ENCODE data around the gene LCOR. TPM values are rescaled to one million over a fixed set of nuclear protein-coding genes. Genes with fewer than 3 reads are reported as not detected.
A peak's percentile ranks its signal among the peaks of the same experiment; 100 is the strongest.

Gene LCOR
- total RNA-seq, 3 donors from 2014 or later (not counting 1 experiment from before 2014, with no cell fraction given), result 68.5 to 92.4 (median 87.7) TPM

GRCh38 chr10:96902117-96902516 lies 70.0 kb downstream of the LCOR start:
- H3K27ac Mint-ChIP-seq, result peak overlapping the region in 1 of 2 donors; percentile 56
- H3K4me1 Mint-ChIP-seq, result peaks cover 53% of the 10 kb centered on the region in 2 donors

GRCh38 chr10:96902731-96903358 lies 70.7 kb downstream of the LCOR start:
- TF ChIP-seq CTCF (IDR thresholded peaks at IDR 0.05), result no peak
- Mint-ChIP-seq H3K4me1 (peaks cover 45 to 46% of the 10 kb centered on the region in 2 donors), H3K4me3 (no peak overlapping the region), H3K36me3 (no peaks in the 10 kb centered on the region), H3K27me3 (ENCODE audit: low read depth in 2 of 2) (no peaks in the 10 kb centered on the region), H3K27ac (no peak overlapping the region), H3K9me3 (no peaks in the 10 kb centered on the region)
- no peak overlapping the region for H3K27ac ChIP-seq (ENCODE audit: low read length)
- ATAC-seq (peak; percentile 36 to 66 (median 43)), DNase-seq (no peak)
- intact Hi-C loops (cut with micrococcal nuclease), result no loop called here
- no peak overlapping the region for H3K4me3 ChIP-seq (ENCODE audit: low read length)
- WGBS (ENCODE audit: insufficient coverage), result 70% methylated on average over 4 of the region's 4 CpGs
- no peaks in the 10 kb centered on the region for H3K36me3 ChIP-seq (ENCODE audit: control insufficient read depth, insufficient read depth, low read length)
- no peaks in the 10 kb centered on the region for H3K4me1 ChIP-seq (ENCODE audit: control insufficient read depth, insufficient read depth, low read length)
- H3K27me3 ChIP-seq (ENCODE audit: control insufficient read depth, insufficient read depth, low read length), result no peaks in the 10 kb centered on the region
- no peaks in the 10 kb centered on the region for H3K9me3 ChIP-seq (ENCODE audit: control insufficient read depth, insufficient read depth, low read length)

More at GRCh38 chr10:96902117-96902516, 70.0 kb downstream of the LCOR start:
- intact Hi-C loops (cut with micrococcal nuclease), result no loop called here
- no peak overlapping the region for H3K4me3 Mint-ChIP-seq
- Histone ChIP-seq H3K27me3 (ENCODE audit: control insufficient read depth, insufficient read depth, low read length) (no peaks in the 10 kb centered on the region), H3K4me1 (ENCODE audit: control insufficient read depth, insufficient read depth, low read length) (no peaks in the 10 kb centered on the region), H3K36me3 (ENCODE audit: control insufficient read depth, insufficient read depth, low read length) (no peaks in the 10 kb centered on the region), H3K4me3 (ENCODE audit: low read length) (no peak overlapping the region), H3K27ac (ENCODE audit: low read length) (no peak overlapping the region), H3K9me3 (ENCODE audit: control insufficient read depth, insufficient read depth, low read length) (no peaks in the 10 kb centered on the region)
- H3K27me3 Mint-ChIP-seq (ENCODE audit: low read depth in 2 of 2), result no peaks in the 10 kb centered on the region
- H3K36me3 Mint-ChIP-seq, result no peaks in the 10 kb centered on the region
- no peak for TF ChIP-seq CTCF (IDR thresholded peaks at IDR 0.05)
- H3K9me3 Mint-ChIP-seq, result no peaks in the 10 kb centered on the region
- DNase-seq, result no peak
- 69% methylated on average over 1 of the region's 1 CpG for WGBS (ENCODE audit: insufficient coverage)
- ATAC-seq, result no peak

- H3K4me1 ChIP-seq (ENCODE audit: control insufficient read depth, insufficient read depth, low read length), result no peaks in the 10 kb centered on the region
- Mint-ChIP-seq H3K27me3 (ENCODE audit: low read depth in 2 of 2) (no peaks in the 10 kb centered on the region), H3K9me3 (no peaks in the 10 kb centered on the region), H3K27ac (peak overlapping the region in 1 of 2 donors; percentile 25), H3K4me1 (peaks cover 36 to 39% of the 10 kb centered on the region in 2 donors), H3K36me3 (no peaks in the 10 kb centered on the region), H3K4me3 (no peak overlapping the region)
- no peak overlapping the region for H3K27ac ChIP-seq (ENCODE audit: low read length)
- no peak for TF ChIP-seq CTCF (IDR thresholded peaks at IDR 0.05)
- whole genome bisulfite sequencing (ENCODE audit: insufficient coverage), result 100% methylated on average over 3 of the region's 4 CpGs
- no peaks in the 10 kb centered on the region for H3K36me3 ChIP-seq (ENCODE audit: control insufficient read depth, insufficient read depth, low read length)
- intact Hi-C loops (cut with micrococcal nuclease), result no loop called here
- no peaks in the 10 kb centered on the region for H3K27me3 ChIP-seq (ENCODE audit: control insufficient read depth, insufficient read depth, low read length)
- H3K9me3 ChIP-seq (ENCODE audit: control insufficient read depth, insufficient read depth, low read length), result no peaks in the 10 kb centered on the region
- H3K4me3 ChIP-seq (ENCODE audit: low read length), result no peak overlapping the region
- ATAC-seq, result no peak
- no peak for DNase-seq
Observed at GRCh38 chr10:96904648-96905047, 72.5 kb downstream of the LCOR start.

- H3K27me3 Mint-ChIP-seq (ENCODE audit: low read depth in 2 of 2), result no peaks in the 10 kb centered on the region
- Histone ChIP-seq H3K4me1 (ENCODE audit: control insufficient read depth, insufficient read depth, low read length) (no peaks in the 10 kb centered on the region), H3K36me3 (ENCODE audit: control insufficient read depth, insufficient read depth, low read length) (no peaks in the 10 kb centered on the region), H3K4me3 (ENCODE audit: low read length) (no peak overlapping the region), H3K27ac (ENCODE audit: low read length) (no peak overlapping the region), H3K27me3 (ENCODE audit: control insufficient read depth, insufficient read depth, low read length) (no peaks in the 10 kb centered on the region), H3K9me3 (ENCODE audit: control insufficient read depth, insufficient read depth, low read length) (no peaks in the 10 kb centered on the region)
- H3K4me3 Mint-ChIP-seq, result no peak overlapping the region
- TF ChIP-seq CTCF (IDR thresholded peaks at IDR 0.05), result no peak
- no peaks in the 10 kb centered on the region for H3K36me3 Mint-ChIP-seq
- no peak overlapping the region for H3K27ac Mint-ChIP-seq
- peaks cover 38 to 47% of the 10 kb centered on the region in 2 donors for H3K4me1 Mint-ChIP-seq
- intact Hi-C loops (cut with micrococcal nuclease), result no loop called here
- no peaks in the 10 kb centered on the region for H3K9me3 Mint-ChIP-seq
- no peak for ATAC-seq
- no peak for DNase-seq
Observed at GRCh38 chr10:96906864-96907263, 74.8 kb downstream of the LCOR start.

Data from natural killer cell (primary cell).